Measurements from ENCODE around the gene SPOCK3. TPM values are rescaled to one million over a fixed set of nuclear protein-coding genes. Genes with fewer than 3 reads are reported as not detected.

SPOCK3 gene
- total and polyA plus RNA-seq, 4 donors, result 0.08 to 0.42 (median 0.24) TPM

GRCh38 chr4:167150587-167150986 lies 83.7 kb downstream of the SPOCK3 start:
- H3K27me3 ChIP-seq (ENCODE audit: control insufficient read depth in 4 of 4, insufficient read depth in 4 of 4, low read length in 3 of 4), result no peaks in the 10 kb centered on the region
- H3K9me3 ChIP-seq (ENCODE audit: control insufficient read depth in 4 of 4, low read length in 3 of 4), result no peaks in the 10 kb centered on the region
- no peak overlapping the region for H3K4me3 ChIP-seq (ENCODE audit: low read depth in 1 of 3, low read length in 3 of 3)
- TF ChIP-seq RAD21 (IDR thresholded peaks at IDR 0.05) (no peak), HNF4A (conservative IDR thresholded peaks at IDR 0.05) (no peak), CTCF (IDR thresholded peaks at IDR 0.05; ENCODE audit: low read depth, low read length, missing input control) (no peak), EGR1 (IDR thresholded peaks at IDR 0.05; ENCODE audit: low read depth in 2 of 2) (no peak), SP1 (IDR thresholded peaks at IDR 0.05) (no peak), NR2F2 (IDR thresholded peaks at IDR 0.05) (no peak), YY1 (IDR thresholded peaks at IDR 0.05) (no peak), MAX (IDR thresholded peaks at IDR 0.05) (no peak), FOXA2 (IDR thresholded peaks at IDR 0.05) (no peak), RXRA (IDR thresholded peaks at IDR 0.05) (no peak), JUND (IDR thresholded peaks at IDR 0.05) (no peak), HNF4G (IDR thresholded peaks at IDR 0.05) (no peak), GABPA (IDR thresholded peaks at IDR 0.05 in 1 of 2, conservative IDR thresholded peaks at IDR 0.05 in 1 of 2) (no peak)
- TF ChIP-seq, protein P1, sequence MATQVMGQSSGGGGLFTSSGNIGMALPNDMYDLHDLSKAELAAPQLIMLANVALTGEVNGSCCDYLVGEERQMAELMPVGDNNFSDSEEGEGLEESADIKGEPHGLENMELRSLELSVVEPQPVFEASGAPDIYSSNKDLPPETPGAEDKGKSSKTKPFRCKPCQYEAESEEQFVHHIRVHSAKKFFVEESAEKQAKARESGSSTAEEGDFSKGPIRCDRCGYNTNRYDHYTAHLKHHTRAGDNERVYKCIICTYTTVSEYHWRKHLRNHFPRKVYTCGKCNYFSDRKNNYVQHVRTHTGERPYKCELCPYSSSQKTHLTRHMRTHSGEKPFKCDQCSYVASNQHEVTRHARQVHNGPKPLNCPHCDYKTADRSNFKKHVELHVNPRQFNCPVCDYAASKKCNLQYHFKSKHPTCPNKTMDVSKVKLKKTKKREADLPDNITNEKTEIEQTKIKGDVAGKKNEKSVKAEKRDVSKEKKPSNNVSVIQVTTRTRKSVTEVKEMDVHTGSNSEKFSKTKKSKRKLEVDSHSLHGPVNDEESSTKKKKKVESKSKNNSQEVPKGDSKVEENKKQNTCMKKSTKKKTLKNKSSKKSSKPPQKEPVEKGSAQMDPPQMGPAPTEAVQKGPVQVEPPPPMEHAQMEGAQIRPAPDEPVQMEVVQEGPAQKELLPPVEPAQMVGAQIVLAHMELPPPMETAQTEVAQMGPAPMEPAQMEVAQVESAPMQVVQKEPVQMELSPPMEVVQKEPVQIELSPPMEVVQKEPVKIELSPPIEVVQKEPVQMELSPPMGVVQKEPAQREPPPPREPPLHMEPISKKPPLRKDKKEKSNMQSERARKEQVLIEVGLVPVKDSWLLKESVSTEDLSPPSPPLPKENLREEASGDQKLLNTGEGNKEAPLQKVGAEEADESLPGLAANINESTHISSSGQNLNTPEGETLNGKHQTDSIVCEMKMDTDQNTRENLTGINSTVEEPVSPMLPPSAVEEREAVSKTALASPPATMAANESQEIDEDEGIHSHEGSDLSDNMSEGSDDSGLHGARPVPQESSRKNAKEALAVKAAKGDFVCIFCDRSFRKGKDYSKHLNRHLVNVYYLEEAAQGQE (IDR thresholded peaks at IDR 0.05), result no peak
- no peak overlapping the region for H3K9ac ChIP-seq (ENCODE audit: low read depth in 1 of 2, low read length in 2 of 2)
- H3K27ac ChIP-seq (ENCODE audit: low read depth in 1 of 2, low read length in 2 of 2), result no peak overlapping the region
- no peak for DNase-seq (ENCODE audit: low spot score)
- no peaks in the 10 kb centered on the region for H3K36me3 ChIP-seq (ENCODE audit: control insufficient read depth in 4 of 4, insufficient read depth in 3 of 4, low read depth in 1 of 4, low read length in 3 of 4)
- H3K4me1 ChIP-seq (ENCODE audit: control insufficient read depth in 4 of 4, insufficient read depth in 4 of 4, low read length in 3 of 4), result no peaks in the 10 kb centered on the region
- WGBS, result 72% methylated on average over 4 of the region's 4 CpGs

DNA sequence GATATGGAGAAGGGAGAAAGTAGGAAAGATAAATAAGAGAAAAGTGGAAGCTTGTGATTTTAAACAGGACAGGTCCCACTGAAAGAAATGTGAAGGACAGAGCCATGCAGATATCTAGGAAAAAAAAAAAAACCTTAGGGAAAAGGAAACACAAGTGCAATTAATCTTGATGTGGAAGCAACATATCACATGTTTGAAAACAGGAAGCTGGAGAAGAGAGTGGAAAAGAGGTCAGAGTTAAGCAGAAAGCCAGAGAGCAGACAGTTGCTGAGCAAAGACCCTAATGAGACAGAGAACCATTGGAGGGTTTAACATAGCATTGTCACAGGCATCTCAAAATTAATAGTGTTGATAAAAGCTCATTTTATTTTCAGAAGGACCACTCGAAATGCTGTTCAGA lies 89.7 kb downstream of the SPOCK3 start:
- no peaks in the 10 kb centered on the region for H3K27me3 ChIP-seq (ENCODE audit: control insufficient read depth in 4 of 4, insufficient read depth in 4 of 4, low read length in 3 of 4)
- no peaks in the 10 kb centered on the region for H3K9me3 ChIP-seq (ENCODE audit: control insufficient read depth in 4 of 4, low read length in 3 of 4)
- 37% methylated on average over 1 of the region's 1 CpG for WGBS
- no peak overlapping the region for H3K4me3 ChIP-seq (ENCODE audit: low read depth in 1 of 3, low read length in 3 of 3)
- no peak overlapping the region for H3K27ac ChIP-seq (ENCODE audit: low read depth in 1 of 2, low read length in 2 of 2)
- no peaks in the 10 kb centered on the region for H3K4me1 ChIP-seq (ENCODE audit: control insufficient read depth in 4 of 4, insufficient read depth in 4 of 4, low read length in 3 of 4)
- TF ChIP-seq YY1 (IDR thresholded peaks at IDR 0.05), result no peak
- TF ChIP-seq, protein P1 (IDR thresholded peaks at IDR 0.05), result no peak
- TF ChIP-seq RAD21 (IDR thresholded peaks at IDR 0.05), result no peak
- no peak for TF ChIP-seq RXRA (IDR thresholded peaks at IDR 0.05)
- no peak for TF ChIP-seq EGR1 (IDR thresholded peaks at IDR 0.05; ENCODE audit: low read depth in 2 of 2)
- TF ChIP-seq GABPA (IDR thresholded peaks at IDR 0.05 in 1 of 2, conservative IDR thresholded peaks at IDR 0.05 in 1 of 2), result no peak
- no peak for TF ChIP-seq TAF1 (conservative IDR thresholded peaks at IDR 0.05)
- no peak for TF ChIP-seq FOXA1 (IDR thresholded peaks at IDR 0.05)
- TF ChIP-seq SP1 (IDR thresholded peaks at IDR 0.05), result no peak
- no peak for TF ChIP-seq CTCF (IDR thresholded peaks at IDR 0.05; ENCODE audit: low read depth, low read length, missing input control)
- no peak for TF ChIP-seq MAX (IDR thresholded peaks at IDR 0.05)
- TF ChIP-seq JUND (IDR thresholded peaks at IDR 0.05), result no peak
- no peak for TF ChIP-seq NR2F2 (IDR thresholded peaks at IDR 0.05)
- TF ChIP-seq ATF3 (IDR thresholded peaks at IDR 0.05), result no peak
- no peak for TF ChIP-seq FOXA2 (IDR thresholded peaks at IDR 0.05)
- TF ChIP-seq HNF4G (IDR thresholded peaks at IDR 0.05), result no peak
- no peak for TF ChIP-seq HNF4A (conservative IDR thresholded peaks at IDR 0.05)
- no peaks in the 10 kb centered on the region for H3K36me3 ChIP-seq (ENCODE audit: control insufficient read depth in 4 of 4, insufficient read depth in 3 of 4, low read depth in 1 of 4, low read length in 3 of 4)
- no peak overlapping the region for H3K9ac ChIP-seq (ENCODE audit: low read depth in 1 of 2, low read length in 2 of 2)
- no peak for DNase-seq (ENCODE audit: low spot score)

All from liver (tissue), 9 donors.